ENCODE measurements around the gene SLC6A11. TPM values are rescaled to one million over a fixed set of nuclear protein-coding genes. Genes with fewer than 3 reads are reported as not detected.

Gene SLC6A11
- total and polyA plus RNA-seq, 3 donors from 2014 or later: 2.0 to 6.9 (median 3.9) TPM

- 52 to 67% methylated on average over 5 of the region's 5 CpGs for WGBS, 2 donors
Measured at GRCh38 chr3:10915376-10915775, 99.3 kb downstream of the SLC6A11 start.

GRCh38 chr3:10917176-10917575, 101.1 kb downstream of the SLC6A11 start:
- intact Hi-C loops (cut with DNase I; ENCODE audit: low total_unique reads): no loop called here
- Histone ChIP-seq H3K4me1 (no peaks in the 10 kb centered on the region), H3K36me3 (ENCODE audit: low read depth, missing control alignments) (no peaks in the 10 kb centered on the region), H3K9me3 (no peaks in the 10 kb centered on the region), H3K4me3 (no peak overlapping the region), H3K27ac (no peak overlapping the region), H3K27me3 (no peaks in the 10 kb centered on the region)
- 78 to 86% methylated on average over 3 of the region's 3 CpGs for WGBS, 2 donors
- TF ChIP-seq POLR2A (IDR thresholded peaks at IDR 0.05) (no peak), CTCF (IDR thresholded peaks at IDR 0.05) (no peak)
- no peak for DNase-seq

More at GRCh38 chr3:10915376-10915775, 99.3 kb downstream of the SLC6A11 start:
- no peak for TF ChIP-seq CTCF (IDR thresholded peaks at IDR 0.05)
- TF ChIP-seq POLR2A (IDR thresholded peaks at IDR 0.05): no peak
- no peaks in the 10 kb centered on the region for H3K27me3 ChIP-seq
- intact Hi-C loops (cut with DNase I; ENCODE audit: low total_unique reads): no loop called here
- no peaks in the 10 kb centered on the region for H3K4me1 ChIP-seq
- H3K4me3 ChIP-seq: no peak overlapping the region
- DNase-seq: no peak
- H3K9me3 ChIP-seq: no peaks in the 10 kb centered on the region
- H3K27ac ChIP-seq: no peak overlapping the region
- no peaks in the 10 kb centered on the region for H3K36me3 ChIP-seq (ENCODE audit: low read depth, missing control alignments)

GRCh38 chr3:10918011-10918410, 102.0 kb downstream of the SLC6A11 start:
- Histone ChIP-seq H3K27ac (no peak overlapping the region), H3K36me3 (ENCODE audit: low read depth, missing control alignments) (no peaks in the 10 kb centered on the region), H3K4me1 (no peaks in the 10 kb centered on the region), H3K4me3 (no peak overlapping the region), H3K27me3 (no peaks in the 10 kb centered on the region), H3K9me3 (no peaks in the 10 kb centered on the region)
- 82 to 94% methylated on average over 11 of the region's 11 CpGs for WGBS, 2 donors
- no peak for DNase-seq
- intact Hi-C loops (cut with DNase I; ENCODE audit: low total_unique reads): no loop called here
- TF ChIP-seq CTCF (IDR thresholded peaks at IDR 0.05) (no peak), POLR2A (IDR thresholded peaks at IDR 0.05) (no peak)

GRCh38 chr3:10919636-10920035, 103.6 kb downstream of the SLC6A11 start:
- TF ChIP-seq POLR2A (IDR thresholded peaks at IDR 0.05) (no peak), CTCF (IDR thresholded peaks at IDR 0.05) (no peak)
- DNase-seq: no peak
- WGBS, 2 donors: 75 to 76% methylated on average over 5 of the region's 5 CpGs
- Histone ChIP-seq H3K36me3 (ENCODE audit: low read depth, missing control alignments) (no peaks in the 10 kb centered on the region), H3K27ac (no peak overlapping the region), H3K4me3 (no peak overlapping the region), H3K4me1 (no peaks in the 10 kb centered on the region), H3K9me3 (no peaks in the 10 kb centered on the region), H3K27me3 (no peaks in the 10 kb centered on the region)
- intact Hi-C loops (cut with DNase I; ENCODE audit: low total_unique reads): no loop called here

- TF ChIP-seq CTCF (IDR thresholded peaks at IDR 0.05) (no peak), POLR2A (IDR thresholded peaks at IDR 0.05) (no peak)
- no peak for DNase-seq
- Histone ChIP-seq H3K36me3 (ENCODE audit: low read depth, missing control alignments) (no peaks in the 10 kb centered on the region), H3K4me3 (no peak overlapping the region), H3K9me3 (no peaks in the 10 kb centered on the region), H3K27ac (no peak overlapping the region), H3K27me3 (no peaks in the 10 kb centered on the region), H3K4me1 (peaks cover 9% of the 10 kb centered on the region)
- 95 to 96% methylated on average over 12 to 14 of the region's 14 CpGs for WGBS, 2 donors
- intact Hi-C loops (cut with DNase I; ENCODE audit: low total_unique reads): no loop called here
Measured at GRCh38 chr3:10925436-10926255, 109.6 kb downstream of the SLC6A11 start.
